HepG2 (cell line): Measurements from ENCODE around the gene GLTPD2. TPM values are rescaled to one million over a fixed set of nuclear protein-coding genes. Genes with fewer than 3 reads are reported as not detected.

Experiments
- DMAP1 ChIP-seq: IDR thresholded peaks from 2 replicates; pipeline ENCODE4 v1.6.1; 2016
- FOXK2 ChIP-seq: fragments of 450-650 bp; IDR thresholded peaks from 2 replicates; pipeline ENCODE4 v1.6.1; 2016
- GATA4 ChIP-seq: sonication (generic); IDR thresholded peaks from 2 replicates; pipeline ENCODE4 v1.6.1; 2016; ENCODE audit warnings: antibody characterized with exemption, low read depth, borderline replicate concordance
- ISX ChIP-seq: sonication (generic); formaldehyde crosslinking; conservative IDR thresholded peaks from 2 replicates; pipeline ENCODE4 v1.5.0; 2020; ENCODE audit warnings: missing genetic modification reagents
- KDM5A ChIP-seq: fragments of 200-600 bp; sonication (generic); IDR thresholded peaks from 2 replicates; pipeline ENCODE4 v1.7.0; 2018; ENCODE audit warnings: antibody characterized with exemption, mild to moderate bottlenecking, low read length, borderline replicate concordance
- KMT2B ChIP-seq: IDR thresholded peaks from 2 replicates; pipeline ENCODE4 v1.6.1; 2016; ENCODE audit warnings: missing genetic modification reagents, missing compliant biosample characterization
- RXRB ChIP-seq: IDR thresholded peaks from 2 replicates; pipeline ENCODE4 v1.6.1; 2016; ENCODE audit warnings: borderline replicate concordance, missing genetic modification reagents, missing compliant biosample characterization
- SMYD3 ChIP-seq: sonication (generic); formaldehyde crosslinking; IDR thresholded peaks from 2 replicates; pipeline ENCODE4 v1.8.1; 2023; ENCODE audit warnings: mild to moderate bottlenecking, missing genetic modification reagents
- STAT5B ChIP-seq: sonication (generic); formaldehyde crosslinking; IDR thresholded peaks from 2 replicates; pipeline ENCODE4 v1.4.0; 2020; ENCODE audit warnings: missing genetic modification reagents
- ZBTB2 ChIP-seq: sonication (generic); formaldehyde crosslinking; IDR thresholded peaks from 2 replicates; pipeline ENCODE4 v1.8.0; 2022; ENCODE audit warnings: low read depth, missing genetic modification reagents
- ZBTB42 ChIP-seq: sonication (generic); formaldehyde crosslinking; IDR thresholded peaks from 2 replicates; pipeline ENCODE4 v1.5.0; 2020; ENCODE audit warnings: mild to moderate bottlenecking, missing genetic modification reagents
- ZNF180 ChIP-seq: sonication (generic); formaldehyde crosslinking; IDR thresholded peaks from 2 replicates; pipeline ENCODE4 v1.4.0; 2020; ENCODE audit warnings: low read depth, missing genetic modification reagents, borderline replicate concordance
- ZNF205 ChIP-seq: IDR thresholded peaks from 2 replicates; pipeline ENCODE4 v1.6.1; 2018; ENCODE audit warnings: missing biosample characterization, missing genetic modification reagents
- ZNF24 ChIP-seq: fragments of 450-650 bp; IDR thresholded peaks from 2 replicates; pipeline ENCODE4 v1.6.1; 2017; ENCODE audit warnings: antibody characterized with exemption, mild to moderate bottlenecking
- ZNF280D ChIP-seq: sonication (generic); formaldehyde crosslinking; IDR thresholded peaks from 2 replicates; pipeline ENCODE4 v1.5.1; 2020; ENCODE audit warnings: mild to moderate bottlenecking, missing genetic modification reagents
- ZNF407 ChIP-seq: sonication (generic); formaldehyde crosslinking; IDR thresholded peaks from one replicate; pipeline ENCODE4 v1.5.1; 2020; ENCODE audit warnings: mild to moderate bottlenecking, missing genetic modification reagents; ENCODE audit errors: not compliant biosample characterization
- ZNF557 ChIP-seq: sonication (generic); formaldehyde crosslinking; IDR thresholded peaks from 2 replicates; pipeline ENCODE4 v1.4.0; 2020; ENCODE audit warnings: missing genetic modification reagents
- ZNF589 ChIP-seq: sonication (generic); formaldehyde crosslinking; conservative IDR thresholded peaks from 2 replicates; pipeline ENCODE4 v1.8.0; 2022; ENCODE audit warnings: mild to moderate bottlenecking, moderate library complexity, missing genetic modification reagents
- polyA plus RNA-seq, 8 experiments: library from polyadenylated mRNA; depleted of rRNA in 3 of 8; stranded (reverse) in 7 of 8; unstranded in 1 of 8; fragments of >200 nt; fragmentation: Illumina TruSeq in 4 of 8; extraction: Trizol in 4 of 8; gene quantifications; 2 replicates each; pipeline versions ENCODE4 v1.2.1 to v1.2.3, GENCODE V29; 2011 to 2016; ENCODE audit warnings: low read depth in 4 of 8, missing spikeins in 1 of 8, mixed read lengths in 1 of 8; ENCODE audit not compliant: insufficient read depth in 1 of 8
- total RNA-seq, 5 experiments: library from RNA; depleted of rRNA; stranded (reverse); fragments of >200 nt; fragmentation: Illumina TruSeq; extraction: Trizol; gene quantifications; 2 replicates each; pipeline ENCODE4 v1.2.3, GENCODE V29; 2016; ENCODE audit warnings: low read depth in 1 of 5

Gene GLTPD2
- total and polyA plus RNA-seq, 2 of the 13 experiments (the other 11 are each of a cell fraction or from before 2014, with no cell fraction given) = 7.5 to 12.9 TPM

GRCh38 chr17:4739122-4740024 is 49.4 kb upstream of the GLTPD2 start, which contains the start of the genes CXCL16 and ZMYND15 (continued):
- TF ChIP-seq ZNF407 (CRISPR knock-in tag) = no peak
- no peak for TF ChIP-seq GATA4
- TF ChIP-seq ZNF180 = no peak
- no peak for TF ChIP-seq KDM5A
- TF ChIP-seq ZBTB42 (CRISPR knock-in tag) = no peak
- no peak for TF ChIP-seq SMYD3 (CRISPR knock-in tag)
- TF ChIP-seq DMAP1 (CRISPR knock-in tag) = no peak; the same call in 1 of the 2 replicates
- TF ChIP-seq ZNF24 = no peak
- no peak for TF ChIP-seq RXRB (CRISPR knock-in tag)
- TF ChIP-seq KMT2B = peak; percentile 41; the same call in 1 of the 2 replicates
- TF ChIP-seq STAT5B = 0 out of 2 replicates have a peak, but pooled peaks have one; percentile 14
- TF ChIP-seq ZNF280D = no peak
- no peak for TF ChIP-seq ZNF557 (CRISPR knock-in tag)
- no peak for TF ChIP-seq FOXK2
- peak; percentile 71 for TF ChIP-seq ZBTB2 (CRISPR knock-in tag)
- TF ChIP-seq ISX (CRISPR knock-in tag) = no peak
- no peak for TF ChIP-seq ZNF589 (CRISPR knock-in tag)
- TF ChIP-seq ZNF205 (CRISPR knock-in tag) = no peak
